Measurements from ENCODE around the gene SLMAP. TPM values are rescaled to one million over a fixed set of nuclear protein-coding genes. Genes with fewer than 3 reads are reported as not detected.

The SLMAP gene
- total and polyA plus RNA-seq, 2 of the 4 experiments (the other 2 are of a cell fraction), result 15.5 to 26.5 TPM

GRCh38 chr3:57939775-57940174 lies 183.7 kb downstream of the SLMAP start:
- peaks cover 3% of the 10 kb centered on the region; the same call in 1 of the 2 replicates for H3K36me3 ChIP-seq (ENCODE audit: control insufficient read depth, insufficient read depth, low read length)
- DNase-seq (no peak), ATAC-seq (ENCODE audit: low read depth) (no peak)
- no peak overlapping the region for H4K5ac ChIP-seq (ENCODE audit: low read depth, low read length)
- no peak overlapping the region for H2BK15ac ChIP-seq (ENCODE audit: low read depth, low read length)
- H3K9me3 ChIP-seq (ENCODE audit: control insufficient read depth, insufficient read depth, low read length), result peaks cover 3% of the 10 kb centered on the region
- no peak overlapping the region for H3K56ac ChIP-seq (ENCODE audit: extremely low read depth, insufficient read depth, low read length)
- no peak overlapping the region for H3K9ac ChIP-seq (ENCODE audit: low read depth, low read length)
- H2AK9ac ChIP-seq (replicated peaks; ENCODE audit: low read depth, low read length, poor library complexity), result no peak overlapping the region
- ChIA-PET CTCF (no interaction called here), POLR2A (ENCODE audit: unreplicated experiment) (no interaction called here)
- no peak overlapping the region for H2AK5ac ChIP-seq (ENCODE audit: low read depth, low read length)
- H4K8ac ChIP-seq (ENCODE audit: low read depth in 2 of 2, low read length in 2 of 2), result no peak overlapping the region
- BruUV-seq (replicated peaks), result no TSS peak
- H3K79me1 ChIP-seq (ENCODE audit: low read depth in 1 of 2, low read length in 2 of 2), result no peaks in the 10 kb centered on the region
- H3K23ac ChIP-seq (ENCODE audit: low read depth, low read length), result no peak overlapping the region
- no peak overlapping the region for H3K4me2 ChIP-seq (ENCODE audit: low read depth, low read length)
- WGBS, 2 experiments (ENCODE audit: extremely low coverage in 2 of 2, insufficient read length in 1 of 2), result no CpG with 5 or more reads among the region's 4 CpGs
- dilution Hi-C loops (cut with HindIII; ENCODE audit: low sequenced_read_pairs, unreplicated experiment), result no loop called here
- in situ Hi-C loops (cut with MboI; ENCODE audit: low sequenced_read_pairs), result no loop called here
- no peaks in the 10 kb centered on the region for H4K20me1 ChIP-seq (ENCODE audit: insufficient read depth, low read length)
- no peak overlapping the region for H4K91ac ChIP-seq (ENCODE audit: insufficient read depth, low read depth, low read length)
- no peak overlapping the region for H2BK5ac ChIP-seq (ENCODE audit: low read depth, low read length, poor library complexity, severe bottlenecking)
- peaks cover 2% of the 10 kb centered on the region for H3K4me1 ChIP-seq (ENCODE audit: control insufficient read depth, insufficient read depth, low read length)
- H3K27me3 ChIP-seq (ENCODE audit: control insufficient read depth, insufficient read depth, low read length), result no peaks in the 10 kb centered on the region
- no peak overlapping the region for H3K27ac ChIP-seq (ENCODE audit: insufficient read depth, low read length)
- no peak overlapping the region for H2BK120ac ChIP-seq (ENCODE audit: low read depth, low read length)
- H3K9me1 ChIP-seq (ENCODE audit: insufficient read depth, low read length), result no peaks in the 10 kb centered on the region
- no peak overlapping the region for H3K18ac ChIP-seq (ENCODE audit: low read depth, low read length)
- H3K4me3 ChIP-seq (ENCODE audit: insufficient read depth, low read depth, low read length), result no peak overlapping the region
- H2AFZ ChIP-seq (replicated peaks; ENCODE audit: low read length, poor library complexity), result no peak overlapping the region
- no peak overlapping the region for H3K4ac ChIP-seq (ENCODE audit: low read depth, low read length)
- TF ChIP-seq FOS (IDR thresholded peaks at IDR 0.05; ENCODE audit: low read depth, low read length), result no peak
- TF ChIP-seq BHLHE40 (IDR thresholded peaks at IDR 0.05; ENCODE audit: low read depth, low read length), result no peak
- TF ChIP-seq ELK1 (IDR thresholded peaks at IDR 0.05; ENCODE audit: borderline replicate concordance, low read depth, low read length), result no peak
- TF ChIP-seq RFX5 (IDR thresholded peaks at IDR 0.05; ENCODE audit: low read depth, low read length), result no peak
- TF ChIP-seq CTCF (conservative IDR thresholded peaks at IDR 0.05; ENCODE audit: low read depth, low read length), result no peak
- no peak for TF ChIP-seq RCOR1 (IDR thresholded peaks at IDR 0.05; ENCODE audit: insufficient replicate concordance, low read length)
- TF ChIP-seq POLR2A (IDR thresholded peaks at IDR 0.05; ENCODE audit: low read depth, low read length), result no peak
- no peak for TF ChIP-seq USF2 (IDR thresholded peaks at IDR 0.05; ENCODE audit: low read depth, low read length)
- no peak for TF ChIP-seq SMC3 (IDR thresholded peaks at IDR 0.05; ENCODE audit: low read depth, low read length)
- TF ChIP-seq NFE2L2 (IDR thresholded peaks at IDR 0.05; ENCODE audit: low read depth, low read length), result no peak
- TF ChIP-seq MXI1 (IDR thresholded peaks at IDR 0.05; ENCODE audit: borderline replicate concordance, low read depth, low read length), result no peak
- no peak for TF ChIP-seq CHD1 (IDR thresholded peaks at IDR 0.05; ENCODE audit: low read depth, low read length)
- intact Hi-C loops (cut with micrococcal nuclease), result no loop called here
- no peak overlapping the region for H2BK20ac ChIP-seq (ENCODE audit: low read depth, low read length)
- no peak overlapping the region for H3K14ac ChIP-seq (replicated peaks; ENCODE audit: low read depth, low read length)
